ENCODE measurements around the gene SDCBP2. TPM values are rescaled to one million over a fixed set of nuclear protein-coding genes. Genes with fewer than 3 reads are reported as not detected.
A peak's percentile ranks its signal among the peaks of the same experiment; 100 is the strongest.

Gene SDCBP2
- total RNA-seq, 1 experiment from 2014 or later: 3.3 TPM

- TF ChIP-seq NFE2L1 (CRISPR knock-in tag; IDR thresholded peaks at IDR 0.05) (0 out of 2 replicates have a peak, but pooled peaks have one; percentile 11), NFATC4 (CRISPR knock-in tag; IDR thresholded peaks at IDR 0.05) (no peak), NR1H2 (CRISPR knock-in tag; IDR thresholded peaks at IDR 0.05) (no peak), ATF3 (CRISPR knock-in tag; conservative IDR thresholded peaks at IDR 0.05) (no peak), USF1 (CRISPR knock-in tag; IDR thresholded peaks at IDR 0.05) (no peak), ZNF416 (CRISPR knock-in tag; IDR thresholded peaks at IDR 0.05) (no peak), CBFB (CRISPR knock-in tag; IDR thresholded peaks at IDR 0.05; ENCODE audit: low read depth) (no peak), PRRX2 (CRISPR knock-in tag; IDR thresholded peaks at IDR 0.05) (no peak)
- DNase-seq (ENCODE audit: low spot score): no peak
- CTCF ChIA-PET: interaction anchor here (1.0 to 1.8 kb wide), 4 partner anchors 15 to 176 kb away, joined by 3 to 7 read pairs (median 4); no protein-coding TSS in a partner anchor
- Mint-ChIP-seq H3K9me3 (no peaks in the 10 kb centered on the region), H3K27me3 (ENCODE audit: low read depth) (no peaks in the 10 kb centered on the region; the same call in 1 of the 2 replicates), H3K36me3 (peaks cover 10% of the 10 kb centered on the region), H3K4me1 (peaks cover 7% of the 10 kb centered on the region; the same call in 1 of the 2 replicates), H3K27ac (peak overlapping the region; percentile 1), H3K4me3 (no peak overlapping the region)
- no peak for ATAC-seq
- POLR2A ChIA-PET: interaction anchor here (0.8 kb wide), 1 partner anchor 16 kb away, joined by 3 read pairs; no protein-coding TSS in a partner anchor
Observed at GRCh38 chr20:1327827-1328679, 886 bp downstream of the SDCBP2 start.

GRCh38 chr20:1327241-1327653, 1.7 kb downstream of the SDCBP2 start:
- Mint-ChIP-seq H3K4me3 (no peak overlapping the region), H3K27ac (peak overlapping the region; percentile 1; the same call in 1 of the 2 replicates), H3K4me1 (peaks cover 7% of the 10 kb centered on the region; the same call in 1 of the 2 replicates), H3K27me3 (ENCODE audit: low read depth) (no peaks in the 10 kb centered on the region; the same call in 1 of the 2 replicates), H3K36me3 (peaks cover 2% of the 10 kb centered on the region), H3K9me3 (no peaks in the 10 kb centered on the region)
- no peak for DNase-seq (ENCODE audit: low spot score)
- CTCF ChIA-PET: interaction anchor here (1.0 to 1.8 kb wide), 3 partner anchors 14 to 141 kb away, joined by 3 to 7 read pairs (median 5); no protein-coding TSS in a partner anchor
- POLR2A ChIA-PET: interaction anchor here (0.8 kb wide), 1 partner anchor 17 kb away, joined by 3 read pairs; no protein-coding TSS in a partner anchor
- no peak for TF ChIP-seq ZBTB21 (CRISPR knock-in tag; IDR thresholded peaks at IDR 0.05; ENCODE audit: borderline replicate concordance)
- TF ChIP-seq GABPB1 (CRISPR knock-in tag; IDR thresholded peaks at IDR 0.05): peak; percentile 31; the same call in 1 of the 2 replicates
- no peak for ATAC-seq

- no peak overlapping the region for H3K4me3 Mint-ChIP-seq
- ChIA-PET POLR2A (interaction anchor here (1.1 kb wide), 1 partner anchor 10 kb away, joined by 3 read pairs; no protein-coding TSS in a partner anchor), CTCF (interaction anchor here (0.6 to 1.8 kb wide), 7 partner anchors 8 to 1121 kb away, joined by 3 to 7 read pairs (median 5); partner anchors contain the start of gene NSFL1C)
- no peak overlapping the region for H3K27ac Mint-ChIP-seq
- no peak for DNase-seq (ENCODE audit: low spot score)
- no peaks in the 10 kb centered on the region for H3K36me3 Mint-ChIP-seq
- peak; percentile 7; the same call in 1 of the 2 replicates for ATAC-seq
- peaks cover 6% of the 10 kb centered on the region for H3K27me3 Mint-ChIP-seq (ENCODE audit: low read depth)
- peaks cover 7% of the 10 kb centered on the region; the same call in 1 of the 2 replicates for H3K4me1 Mint-ChIP-seq
- H3K9me3 Mint-ChIP-seq: no peaks in the 10 kb centered on the region
- TF ChIP-seq ERG (CRISPR knock-in tag; IDR thresholded peaks at IDR 0.05) (no peak), JAZF1 (CRISPR knock-in tag; IDR thresholded peaks at IDR 0.05) (no peak), ESRRA (CRISPR knock-in tag; IDR thresholded peaks at IDR 0.05; ENCODE audit: borderline replicate concordance) (no peak), IRF1 (CRISPR knock-in tag; IDR thresholded peaks at IDR 0.05) (no peak), NR1H2 (CRISPR knock-in tag; IDR thresholded peaks at IDR 0.05) (no peak), TP53 (CRISPR knock-in tag; IDR thresholded peaks at IDR 0.05) (no peak), ZMAT4 (CRISPR knock-in tag; IDR thresholded peaks at IDR 0.05) (no peak), FOXK1 (CRISPR knock-in tag; IDR thresholded peaks at IDR 0.05) (no peak), AR (CRISPR knock-in tag; IDR thresholded peaks at IDR 0.05) (no peak), ZNF219 (CRISPR knock-in tag; IDR thresholded peaks at IDR 0.05; ENCODE audit: borderline replicate concordance) (no peak), E2F1 (CRISPR knock-in tag; IDR thresholded peaks at IDR 0.05) (no peak), IRF2 (CRISPR knock-in tag; IDR thresholded peaks at IDR 0.05; ENCODE audit: borderline replicate concordance, low read depth) (no peak), CBFB (CRISPR knock-in tag; IDR thresholded peaks at IDR 0.05; ENCODE audit: low read depth) (no peak)
Observed at GRCh38 chr20:1326031-1326930, 2.7 kb downstream of the SDCBP2 start.
